ENCODE data around the gene SYT8.

DNA sequence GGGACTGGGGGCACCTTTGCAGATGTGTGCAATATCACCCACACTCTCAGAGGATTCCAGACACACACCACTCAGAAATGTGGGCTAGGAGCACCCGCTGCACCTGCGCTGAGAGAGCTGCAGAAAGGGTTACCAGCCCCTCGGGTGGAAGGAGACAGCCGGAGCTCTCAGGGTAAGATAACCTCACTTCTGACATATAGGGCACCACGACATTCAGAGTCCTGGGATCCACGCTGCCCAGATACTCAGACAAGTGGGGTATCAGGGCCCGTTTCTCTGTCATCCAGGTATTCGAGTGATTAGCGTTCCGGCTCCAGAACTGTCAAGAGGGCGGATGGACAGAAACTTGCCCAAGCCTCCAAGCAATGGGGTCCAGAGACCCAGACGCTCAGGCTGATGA is 6.2 kb upstream of the SYT8 start:
- TF ChIP-seq, protein P1, sequence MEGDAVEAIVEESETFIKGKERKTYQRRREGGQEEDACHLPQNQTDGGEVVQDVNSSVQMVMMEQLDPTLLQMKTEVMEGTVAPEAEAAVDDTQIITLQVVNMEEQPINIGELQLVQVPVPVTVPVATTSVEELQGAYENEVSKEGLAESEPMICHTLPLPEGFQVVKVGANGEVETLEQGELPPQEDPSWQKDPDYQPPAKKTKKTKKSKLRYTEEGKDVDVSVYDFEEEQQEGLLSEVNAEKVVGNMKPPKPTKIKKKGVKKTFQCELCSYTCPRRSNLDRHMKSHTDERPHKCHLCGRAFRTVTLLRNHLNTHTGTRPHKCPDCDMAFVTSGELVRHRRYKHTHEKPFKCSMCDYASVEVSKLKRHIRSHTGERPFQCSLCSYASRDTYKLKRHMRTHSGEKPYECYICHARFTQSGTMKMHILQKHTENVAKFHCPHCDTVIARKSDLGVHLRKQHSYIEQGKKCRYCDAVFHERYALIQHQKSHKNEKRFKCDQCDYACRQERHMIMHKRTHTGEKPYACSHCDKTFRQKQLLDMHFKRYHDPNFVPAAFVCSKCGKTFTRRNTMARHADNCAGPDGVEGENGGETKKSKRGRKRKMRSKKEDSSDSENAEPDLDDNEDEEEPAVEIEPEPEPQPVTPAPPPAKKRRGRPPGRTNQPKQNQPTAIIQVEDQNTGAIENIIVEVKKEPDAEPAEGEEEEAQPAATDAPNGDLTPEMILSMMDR (IDR thresholded peaks at IDR 0.05; ENCODE audit: poor library complexity, severe bottlenecking) = no peak
- TF ChIP-seq POLR2AphosphoS5 (IDR thresholded peaks at IDR 0.05) (no peak), EP300 (conservative IDR thresholded peaks at IDR 0.05; ENCODE audit: poor library complexity, severe bottlenecking) (no peak)
- TF ChIP-seq, protein P2, sequence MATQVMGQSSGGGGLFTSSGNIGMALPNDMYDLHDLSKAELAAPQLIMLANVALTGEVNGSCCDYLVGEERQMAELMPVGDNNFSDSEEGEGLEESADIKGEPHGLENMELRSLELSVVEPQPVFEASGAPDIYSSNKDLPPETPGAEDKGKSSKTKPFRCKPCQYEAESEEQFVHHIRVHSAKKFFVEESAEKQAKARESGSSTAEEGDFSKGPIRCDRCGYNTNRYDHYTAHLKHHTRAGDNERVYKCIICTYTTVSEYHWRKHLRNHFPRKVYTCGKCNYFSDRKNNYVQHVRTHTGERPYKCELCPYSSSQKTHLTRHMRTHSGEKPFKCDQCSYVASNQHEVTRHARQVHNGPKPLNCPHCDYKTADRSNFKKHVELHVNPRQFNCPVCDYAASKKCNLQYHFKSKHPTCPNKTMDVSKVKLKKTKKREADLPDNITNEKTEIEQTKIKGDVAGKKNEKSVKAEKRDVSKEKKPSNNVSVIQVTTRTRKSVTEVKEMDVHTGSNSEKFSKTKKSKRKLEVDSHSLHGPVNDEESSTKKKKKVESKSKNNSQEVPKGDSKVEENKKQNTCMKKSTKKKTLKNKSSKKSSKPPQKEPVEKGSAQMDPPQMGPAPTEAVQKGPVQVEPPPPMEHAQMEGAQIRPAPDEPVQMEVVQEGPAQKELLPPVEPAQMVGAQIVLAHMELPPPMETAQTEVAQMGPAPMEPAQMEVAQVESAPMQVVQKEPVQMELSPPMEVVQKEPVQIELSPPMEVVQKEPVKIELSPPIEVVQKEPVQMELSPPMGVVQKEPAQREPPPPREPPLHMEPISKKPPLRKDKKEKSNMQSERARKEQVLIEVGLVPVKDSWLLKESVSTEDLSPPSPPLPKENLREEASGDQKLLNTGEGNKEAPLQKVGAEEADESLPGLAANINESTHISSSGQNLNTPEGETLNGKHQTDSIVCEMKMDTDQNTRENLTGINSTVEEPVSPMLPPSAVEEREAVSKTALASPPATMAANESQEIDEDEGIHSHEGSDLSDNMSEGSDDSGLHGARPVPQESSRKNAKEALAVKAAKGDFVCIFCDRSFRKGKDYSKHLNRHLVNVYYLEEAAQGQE (IDR thresholded peaks at IDR 0.05; ENCODE audit: borderline replicate concordance) = no peak

All from neural cell (in vitro differentiated cells).